SK-N-SH (cell line): Measurements from ENCODE around the gene CNTFR. TPM values are rescaled to one million over a fixed set of nuclear protein-coding genes. Genes with fewer than 3 reads are reported as not detected.
A peak's percentile ranks its signal among the peaks of the same experiment; 100 is the strongest.

Source experiments
- CTCF ChIA-PET: fragments of 300-600, 350-600 bp; formaldehyde crosslinking; extraction: SDS; loops from one replicate; lab custom pipeline; 2021; lab: Yijun Ruan, JAX
- POLR2A ChIA-PET: fragments of 350-600 bp; sonication (Branson Sonifier 250); formaldehyde crosslinking; extraction: SDS; loops from one replicate; lab custom pipeline; 2020; ENCODE audit warnings: antibody characterized with exemption, inconsistent platforms; lab: Yijun Ruan, JAX
- DNase-seq: peaks from one replicate; pipeline ENCODE4 v3.0.0; 2012
- H2AFZ ChIP-seq: fragments of 200-600 bp; sonication (generic); 2 replicates; pipeline ENCODE4 v1.8.1; 2016; ENCODE audit warnings: antibody characterized with exemption, mild to moderate bottlenecking, low read depth
- H3F3A ChIP-seq: fragments of 200-600 bp; sonication (generic); replicated peaks from 2 replicates; pipeline ENCODE3; 2016; ENCODE audit warnings: antibody characterized with exemption, mild to moderate bottlenecking; ENCODE audit not compliant: insufficient read depth
- H3K27ac ChIP-seq, 2 experiments: fragments of 200-500 bp in 1 of 2; fragments of 200-600 bp in 1 of 2; sonication (Bioruptor generic) in 1 of 2; sonication (generic), shearing (Covaris generic) in 1 of 2; 2 replicates each; pipeline versions ENCODE4 v1.5.1 to v1.6.1; 2014 to 2016; ENCODE audit warnings: low read depth in 2 of 2, inconsistent platforms in 1 of 2, low read length in 1 of 2, mild to moderate bottlenecking in 1 of 2, mixed read lengths in 1 of 2
- H3K27me3 ChIP-seq: fragments of 200-600 bp; sonication (generic), shearing (Covaris generic); 2 replicates; pipeline ENCODE4 v1.6.1; 2016; ENCODE audit warnings: mixed run types; ENCODE audit not compliant: insufficient read depth
- H3K36me3 ChIP-seq, 2 experiments: fragments of 200-500 bp in 1 of 2; fragments of 200-600 bp in 1 of 2; sonication (Bioruptor generic) in 1 of 2; sonication (generic) in 1 of 2; replicated peaks in 1 of 2; 2 replicates each; pipeline versions ENCODE3 to v1.5.1; 2014 to 2016; ENCODE audit warnings: low read length in 1 of 2, mild to moderate bottlenecking in 1 of 2; ENCODE audit not compliant: insufficient read depth in 2 of 2, control insufficient read depth in 1 of 2
- H3K4me1 ChIP-seq, 2 experiments: fragments of 200-500 bp in 1 of 2; fragments of 200-600 bp in 1 of 2; sonication (Bioruptor generic) in 1 of 2; sonication (generic), shearing (Covaris generic) in 1 of 2; 2 replicates each; pipeline versions ENCODE4 v1.5.1 to v1.6.1; 2014 to 2016; ENCODE audit warnings: low read depth in 1 of 2, low read length in 1 of 2, mixed run types in 1 of 2; ENCODE audit not compliant: insufficient read depth in 2 of 2, control insufficient read depth in 1 of 2
- H3K4me2 ChIP-seq: fragments of 200-600 bp; sonication (generic), shearing (Covaris generic); 2 replicates; pipeline ENCODE4 v1.6.1; 2017; ENCODE audit warnings: mixed run types
- H3K4me3 ChIP-seq, 2 experiments: fragments of 200-500 bp in 1 of 2; fragments of 200-600 bp in 1 of 2; sonication (Bioruptor generic) in 1 of 2; sonication (generic), shearing (Covaris generic) in 1 of 2; 2 replicates each; pipeline versions ENCODE4 v1.5.1 to v1.8.1; 2014 to 2016; ENCODE audit warnings: low read depth in 2 of 2, inconsistent platforms in 1 of 2, low read length in 1 of 2, mild to moderate bottlenecking in 1 of 2, mixed read lengths in 1 of 2, moderate library complexity in 1 of 2
- H3K79me2 ChIP-seq: fragments of 200-600 bp; sonication (generic); 2 replicates; pipeline ENCODE4 v1.8.1; 2017; ENCODE audit warnings: mild to moderate bottlenecking; ENCODE audit not compliant: insufficient read depth
- H3K9ac ChIP-seq: fragments of 200-600 bp; sonication (generic); 2 replicates; pipeline ENCODE4 v1.6.1; 2017; ENCODE audit warnings: mixed run types
- H3K9me2 ChIP-seq: fragments of 200-600 bp; sonication (generic); 2 replicates; pipeline ENCODE4 v1.6.1; 2017; ENCODE audit warnings: mixed run types
- H3K9me3 ChIP-seq: fragments of 200-600 bp; sonication (generic); 2 replicates; pipeline ENCODE4 v1.6.1; 2017; ENCODE audit warnings: mixed run types, mild to moderate bottlenecking, moderate library complexity
- H4K20me1 ChIP-seq: fragments of 200-600 bp; sonication (generic); 2 replicates; pipeline ENCODE4 v1.6.1; 2017; ENCODE audit warnings: mild to moderate bottlenecking, mixed run types; ENCODE audit not compliant: insufficient read depth
- ELF1 ChIP-seq: IDR thresholded peaks from 2 replicates; pipeline ENCODE4 v1.4.0; 2012
- EP300 ChIP-seq, 2 experiments: IDR thresholded peaks; 2 replicates each; pipeline versions ENCODE4 v1.4.0 to v1.6.1; 2012; ENCODE audit warnings: borderline replicate concordance in 1 of 2, low read depth in 1 of 2, low read length in 1 of 2
- EZH2phosphoT487 ChIP-seq: fragments of 200-600 bp; sonication (generic); IDR thresholded peaks from 2 replicates; pipeline ENCODE4 v1.6.1; 2017; ENCODE audit warnings: low read depth, mixed run types, mild to moderate bottlenecking, antibody characterized with exemption, moderate library complexity, borderline replicate concordance
- FOXM1 ChIP-seq: IDR thresholded peaks from 2 replicates; pipeline ENCODE4 v1.4.0; 2012; ENCODE audit warnings: low read depth, mild to moderate bottlenecking
- GATA2 ChIP-seq: sonication (generic); formaldehyde crosslinking; IDR thresholded peaks from 2 replicates; pipeline ENCODE4 v1.5.0; 2020; ENCODE audit warnings: mild to moderate bottlenecking, missing genetic modification reagents
- MEF2A ChIP-seq: IDR thresholded peaks from 2 replicates; pipeline ENCODE4 v1.4.0; 2012; ENCODE audit warnings: low read depth, borderline replicate concordance
- NFIC ChIP-seq: IDR thresholded peaks from 2 replicates; pipeline ENCODE4 v1.4.0; 2012; ENCODE audit warnings: borderline replicate concordance
- NRF1 ChIP-seq: IDR thresholded peaks from 2 replicates; pipeline ENCODE4 v1.6.1; 2012; ENCODE audit warnings: low read depth, mild to moderate bottlenecking, low read length
- POLR2AphosphoS5 ChIP-seq: IDR thresholded peaks from 2 replicates; pipeline ENCODE4 v1.6.1; 2012; ENCODE audit warnings: low read depth, low read length
- RXRA ChIP-seq: IDR thresholded peaks from 2 replicates; pipeline ENCODE4 v1.4.0; 2012; ENCODE audit warnings: low read depth, mild to moderate bottlenecking, borderline replicate concordance
- SMC3 ChIP-seq: IDR thresholded peaks from 2 replicates; pipeline ENCODE4 v1.6.1; 2012; ENCODE audit warnings: low read depth, low read length, improper control_type of control experiment
- USF1 ChIP-seq: IDR thresholded peaks from 2 replicates; pipeline ENCODE4 v1.4.0; 2012; ENCODE audit warnings: low read depth, borderline replicate concordance
- YY1 ChIP-seq: IDR thresholded peaks from 2 replicates; pipeline ENCODE4 v1.4.0; 2012; ENCODE audit warnings: low read depth, mild to moderate bottlenecking
- WGBS: methylation state at CpG from one replicate; pipeline ENCODE4 v1.1.6; 2017; ENCODE audit warnings: low lambda C conversion rate; 5-methylcytosine and 5-hydroxymethylcytosine counted together
- polyA plus RNA-seq, 3 experiments: library from polyadenylated mRNA; depleted of rRNA; stranded (reverse); fragments of >200 nt; gene quantifications; 2 replicates each; pipeline ENCODE4 v1.2.3, GENCODE V29; 2012

CNTFR gene
- polyA plus RNA-seq, 1 of the 3 experiments (the other 2 are of a cell fraction), result 1.8 TPM

GRCh38 chr9:34566322-34566721, 23.2 kb downstream of the CNTFR start:
- Histone ChIP-seq H3F3A (no peaks in the 10 kb centered on the region), H3K9ac (no peak overlapping the region), H3K9me2 (no peaks in the 10 kb centered on the region), H3K79me2 (no peaks in the 10 kb centered on the region), H3K27me3 (no peaks in the 10 kb centered on the region; the same call in 1 of the 2 replicates), H2AFZ (no peak overlapping the region), H3K4me1 (peaks cover 0 to 70% of the 10 kb centered on the region in 2 experiments; a peak in 2 of 4 replicates), H3K36me3 (no peaks in the 10 kb centered on the region), H3K9me3 (no peaks in the 10 kb centered on the region), H3K4me3 (no peak overlapping the region), H3K4me2 (no peak overlapping the region), H4K20me1 (no peaks in the 10 kb centered on the region), H3K27ac (peak overlapping the region in 1 of 2 experiments; percentile 94; a peak in 2 of 4 replicates)
- DNase-seq, result peak; percentile 38
- 85% methylated on average over 3 of the region's 8 CpGs for WGBS
- ChIA-PET POLR2A (interaction anchor here (0.7 kb wide), 1 partner anchor 13 kb away, joined by 3 read pairs; no protein-coding TSS in a partner anchor), CTCF (interaction anchor here (0.6 to 5.9 kb wide), 8 partner anchors 11 to 134 kb away, joined by 3 to 59 read pairs (median 4); no protein-coding TSS in a partner anchor)
- TF ChIP-seq EP300 (IDR thresholded peaks at IDR 0.05; ENCODE audit: borderline replicate concordance in 1 of 2, low read depth in 1 of 2, low read length in 1 of 2) (no peak), EZH2phosphoT487 (no peak), NFIC (no peak), SMC3 (no peak), USF1 (no peak), ELF1 (no peak), POLR2AphosphoS5 (no peak), NRF1 (no peak), FOXM1 (no peak), MEF2A (no peak), YY1 (no peak), GATA2 (CRISPR knock-in tag) (no peak), RXRA (no peak)

GRCh38 chr9:34565856-34566255, 23.7 kb downstream of the CNTFR start:
- no peaks in the 10 kb centered on the region for H4K20me1 ChIP-seq
- no peaks in the 10 kb centered on the region for H3K36me3 ChIP-seq
- CTCF ChIA-PET, result interaction anchor here (0.7 to 5.9 kb wide), 4 partner anchors 11 to 26 kb away, joined by 3 to 59 read pairs (median 7); no protein-coding TSS in a partner anchor
- H3K9ac ChIP-seq, result no peak overlapping the region
- POLR2A ChIA-PET, result no interaction called here
- no peak for DNase-seq
- H3K4me1 ChIP-seq, result peaks cover 0 to 70% of the 10 kb centered on the region in 2 experiments; a peak in 2 of 4 replicates
- H3K27me3 ChIP-seq, result no peaks in the 10 kb centered on the region; the same call in 1 of the 2 replicates
- TF ChIP-seq ELF1 (no peak), FOXM1 (no peak)
- TF ChIP-seq, all 33 proteins: peak for 0
- Histone ChIP-seq H3K4me3 (no peak overlapping the region), H3K4me2 (no peak overlapping the region), H3F3A (no peaks in the 10 kb centered on the region), H2AFZ (no peak overlapping the region), H3K79me2 (no peaks in the 10 kb centered on the region), H3K27ac (peak overlapping the region in 1 of 2 experiments; percentile 94; a peak in 1 of 4 replicates), H3K9me3 (no peaks in the 10 kb centered on the region), H3K9me2 (no peaks in the 10 kb centered on the region)
- 79% methylated on average over 8 of the region's 8 CpGs for WGBS
